Measurements from ENCODE around the gene TCN1.

Gene TCN1

DNA sequence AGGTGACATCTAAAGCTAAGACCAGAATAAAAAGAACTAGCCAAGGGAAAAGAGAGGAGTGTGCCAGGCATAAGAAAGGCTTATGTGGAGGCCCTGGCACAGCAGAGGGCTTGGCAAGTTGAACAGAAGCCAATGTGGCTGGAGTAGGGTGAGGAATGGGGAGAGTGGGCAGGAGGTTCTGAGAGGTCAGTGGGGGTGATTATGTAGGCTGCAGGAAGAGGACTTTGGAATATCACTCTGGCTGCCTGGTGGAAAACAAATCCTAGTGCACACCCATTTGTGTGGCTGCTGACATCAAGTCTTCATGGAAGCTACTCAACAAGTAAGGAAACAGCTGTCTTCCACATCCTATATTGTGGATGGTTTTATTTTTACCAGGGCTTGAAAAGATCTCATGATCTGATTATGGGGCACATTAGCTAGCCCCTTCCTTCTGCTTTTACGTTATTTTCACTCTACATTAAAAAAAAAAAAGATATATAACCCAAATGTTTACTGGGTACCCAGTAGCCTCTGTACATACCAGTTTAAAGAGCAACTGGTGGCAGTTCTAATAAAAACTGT lies 59.2 kb downstream of the TCN1 start:
- no peak for TF ChIP-seq POLR2A (IDR thresholded peaks at IDR 0.05; ENCODE audit: low read length)
- TF ChIP-seq GATA1 (IDR thresholded peaks at IDR 0.05; ENCODE audit: low read depth, low read length): no peak
- no peak for DNase-seq

DNA sequence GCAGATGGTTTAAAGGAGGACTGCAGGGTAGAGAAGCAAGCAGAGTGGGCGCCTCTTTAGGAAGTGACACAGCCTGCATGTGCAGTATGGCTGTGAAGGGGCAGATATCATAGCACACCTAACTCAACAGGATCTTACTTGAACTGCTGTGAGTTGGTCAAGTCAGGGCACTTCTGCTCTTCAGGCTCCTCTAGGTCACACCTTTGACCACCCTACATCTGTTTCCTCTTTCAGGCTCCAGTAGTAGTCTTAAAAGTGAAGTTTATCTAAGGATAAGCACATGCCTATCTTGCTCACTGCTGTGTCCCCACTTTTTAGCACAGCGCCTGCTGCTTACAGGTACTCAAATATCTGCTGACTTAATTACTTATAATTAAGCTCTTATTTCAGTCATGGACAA lies 62.2 kb downstream of the TCN1 start:
- no peak for DNase-seq
- no peak for TF ChIP-seq POLR2A (IDR thresholded peaks at IDR 0.05; ENCODE audit: low read length)
- no peak for TF ChIP-seq GATA1 (IDR thresholded peaks at IDR 0.05; ENCODE audit: low read depth, low read length)
